NCI-H128 (cell line): ENCODE results near the gene NUDT15.
"Not testable (repeated sequence)": the region's sequence is repeated elsewhere in the genome, so short reads cannot be mapped to it uniquely, and the experiment has no call there.

Source experiments
- DNase-seq: peaks from one replicate; lab custom pipeline; 2025; ENCODE audit not compliant: unreplicated experiment; lab: John Stamatoyannopoulos, UW

The NUDT15 gene

DNA sequence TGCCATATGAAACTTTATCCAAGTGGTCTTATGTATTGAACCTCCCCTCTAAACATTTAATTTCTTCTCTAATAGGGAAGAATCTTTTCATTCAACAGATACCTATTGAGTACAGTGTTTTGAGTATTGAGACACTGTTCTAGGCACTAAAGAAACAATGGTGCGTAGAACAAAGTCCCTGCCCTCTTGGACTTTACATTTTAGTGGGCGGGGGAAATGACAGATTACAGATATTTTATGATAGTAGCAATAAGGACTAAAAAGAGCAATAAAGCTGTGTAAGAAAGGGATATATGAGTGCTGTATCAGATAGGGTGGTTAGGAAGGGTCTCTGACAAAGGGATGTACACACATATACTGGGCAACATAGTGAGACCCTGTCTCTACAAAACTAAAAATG, 5.4 kb downstream of the NUDT15 start:
- DNase-seq: no peak

DNA sequence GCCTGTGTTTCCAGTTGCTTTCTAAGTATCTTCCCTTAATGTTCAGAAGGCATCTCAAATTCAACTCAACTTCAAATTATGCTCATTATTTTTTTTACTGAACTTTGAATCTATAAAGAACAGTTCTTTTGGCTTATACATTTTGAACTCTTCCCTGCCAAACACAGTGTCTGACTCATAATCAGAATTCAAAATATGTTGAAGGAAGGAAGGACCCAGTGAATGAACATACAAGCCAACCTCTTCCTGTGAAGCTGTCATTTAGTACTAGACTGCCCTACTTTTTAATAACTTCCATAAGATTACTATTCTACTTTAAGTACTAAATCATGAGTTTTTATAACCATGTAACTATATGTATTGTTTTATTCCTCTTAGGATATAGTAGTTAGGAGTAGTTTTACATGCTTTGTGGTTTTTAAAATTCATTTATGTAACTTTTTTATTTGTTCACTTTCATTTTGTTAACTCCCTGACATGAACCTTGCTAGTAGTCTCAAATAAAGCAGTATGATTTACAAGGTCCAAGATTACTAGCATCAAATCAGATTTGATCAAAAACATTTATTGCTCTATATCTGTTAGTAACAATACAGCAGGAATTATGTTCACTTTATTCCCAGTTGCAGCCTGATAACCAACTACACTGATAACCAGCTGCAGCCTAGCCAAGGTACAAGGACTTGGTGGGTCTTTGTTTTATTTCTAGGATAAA, 6.4 kb downstream of the NUDT15 start:
- DNase-seq: no peak

DNA sequence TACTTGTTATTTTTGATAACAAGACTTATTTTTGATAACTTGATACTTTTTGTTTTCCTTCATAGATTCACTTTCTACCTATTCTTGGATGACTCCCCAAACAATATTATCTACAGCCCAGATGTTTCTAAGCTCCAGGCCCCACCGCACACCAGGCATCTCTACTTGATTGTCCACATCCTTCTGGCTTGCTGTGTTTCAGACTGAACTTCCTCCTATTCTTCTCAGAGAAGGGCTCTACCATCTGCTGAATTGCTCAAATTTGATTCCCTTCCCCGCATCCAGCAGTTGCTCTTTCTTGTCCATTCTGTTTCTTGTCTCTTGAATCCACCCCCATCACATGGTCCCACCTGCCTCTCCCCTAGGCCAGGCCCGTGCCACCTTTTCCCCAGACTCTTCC, 13.0 kb downstream of the NUDT15 start:
- no peak for DNase-seq

DNA sequence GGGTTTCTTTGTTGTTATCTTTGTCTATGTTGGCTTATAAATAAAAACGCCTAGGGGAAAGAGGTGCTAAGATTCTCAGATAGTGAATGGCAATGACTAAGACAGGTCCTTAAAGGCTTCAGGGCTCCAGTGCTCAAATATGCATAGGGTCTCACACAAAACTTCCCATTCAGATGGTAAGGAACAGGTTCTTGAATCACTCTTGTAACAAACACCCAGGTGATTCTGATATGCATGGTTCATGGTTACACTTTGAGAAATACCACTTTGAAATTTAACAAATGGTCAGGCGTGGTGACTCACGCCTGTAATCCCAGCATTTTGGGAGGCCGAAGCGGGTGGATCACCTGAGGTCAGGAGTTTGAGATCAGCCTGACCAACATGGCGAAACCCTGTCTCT, 17.1 kb downstream of the NUDT15 start:
- DNase-seq: no peak

DNA sequence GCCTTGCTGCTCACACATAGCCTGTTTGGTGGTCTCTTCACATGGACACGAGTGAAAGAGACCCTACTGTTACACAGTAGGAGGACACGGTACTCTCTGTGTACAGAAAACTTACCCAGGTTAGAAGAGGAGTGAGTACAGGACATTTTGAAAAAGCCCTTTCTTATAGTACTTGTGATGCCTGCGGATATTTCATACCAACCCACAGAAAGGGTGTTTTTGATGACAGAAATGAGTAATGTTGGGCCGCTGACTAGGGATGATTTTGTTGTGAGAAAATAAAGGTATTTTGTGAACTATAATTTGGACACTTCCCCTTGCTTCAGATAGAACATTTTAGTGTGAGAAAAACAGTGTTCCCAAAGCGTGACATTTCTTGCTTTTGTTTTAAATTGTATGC, 18.2 kb downstream of the NUDT15 start:
- no peak for DNase-seq

DNA sequence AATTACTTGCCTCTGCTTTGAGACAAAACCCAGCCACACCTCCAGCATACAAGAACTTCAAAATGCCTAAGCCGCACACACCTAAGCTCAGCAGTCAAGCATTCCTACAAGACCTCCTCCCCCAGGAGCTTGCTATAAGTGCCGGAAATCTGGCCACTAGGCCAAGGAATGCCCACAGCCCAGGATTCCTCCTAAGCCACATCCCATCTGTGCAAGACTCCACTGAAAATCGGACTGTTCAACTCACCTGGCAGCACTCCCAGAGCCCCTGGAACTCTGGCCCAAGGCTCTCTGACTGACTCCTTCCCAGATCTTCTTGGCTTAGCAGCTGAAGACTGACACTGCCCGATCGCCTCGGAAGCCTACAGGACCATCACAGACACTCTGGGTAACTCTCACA, 21.0 kb downstream of the NUDT15 start:
- DNase-seq: not testable (repeated sequence)

DNA sequence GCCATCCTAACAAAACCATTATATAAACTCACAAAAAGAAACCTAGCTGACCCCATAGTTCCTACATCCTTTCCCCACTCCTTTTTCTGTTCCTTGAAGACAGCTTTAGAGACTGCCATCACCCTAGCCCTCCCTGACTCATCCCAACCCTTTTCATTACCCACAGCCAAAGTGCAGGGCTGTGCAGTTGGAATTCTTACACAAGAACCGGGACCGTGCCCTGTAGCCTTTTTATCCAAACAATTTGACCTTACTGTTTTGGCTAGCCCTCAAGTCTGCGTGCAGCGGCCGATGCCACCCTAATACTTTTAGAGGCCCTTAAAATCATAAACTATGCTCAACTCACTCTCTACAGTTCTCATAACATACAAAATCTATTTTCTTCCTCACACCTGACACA, 22.4 kb downstream of the NUDT15 start:
- not testable (repeated sequence) for DNase-seq

DNA sequence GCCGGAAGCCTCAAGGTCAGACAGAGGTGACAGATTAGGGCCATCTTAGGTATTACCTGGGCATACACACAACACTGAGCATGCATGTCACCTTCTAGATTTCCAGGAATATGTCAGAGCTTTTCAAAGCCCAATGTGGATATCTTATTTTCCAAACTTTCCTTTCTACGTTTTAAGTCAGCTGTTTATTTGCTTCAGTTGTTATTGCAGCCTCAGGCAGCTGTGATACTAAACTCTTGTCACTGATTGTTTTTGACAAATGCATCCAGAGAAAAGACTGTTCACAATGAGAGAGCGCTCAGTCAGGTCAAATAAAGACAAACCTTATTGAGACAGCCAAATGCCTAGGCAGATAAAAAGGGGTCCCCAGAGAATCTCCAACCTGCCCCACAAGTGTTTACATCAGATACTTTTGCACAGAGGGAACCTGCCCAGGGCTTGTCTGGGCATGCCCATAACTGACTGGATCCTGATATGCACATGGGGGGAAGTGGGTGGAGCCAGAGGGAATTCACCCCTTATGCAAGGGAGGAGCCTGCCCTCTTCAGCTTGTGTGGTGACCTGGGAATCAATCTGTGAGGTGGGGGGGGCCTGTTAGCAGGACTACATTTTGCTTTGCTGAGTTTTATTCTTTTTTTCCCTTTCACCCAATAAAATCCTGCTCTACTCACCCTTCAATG, 28.9 kb downstream of the NUDT15 start:
- DNase-seq: no peak

DNA sequence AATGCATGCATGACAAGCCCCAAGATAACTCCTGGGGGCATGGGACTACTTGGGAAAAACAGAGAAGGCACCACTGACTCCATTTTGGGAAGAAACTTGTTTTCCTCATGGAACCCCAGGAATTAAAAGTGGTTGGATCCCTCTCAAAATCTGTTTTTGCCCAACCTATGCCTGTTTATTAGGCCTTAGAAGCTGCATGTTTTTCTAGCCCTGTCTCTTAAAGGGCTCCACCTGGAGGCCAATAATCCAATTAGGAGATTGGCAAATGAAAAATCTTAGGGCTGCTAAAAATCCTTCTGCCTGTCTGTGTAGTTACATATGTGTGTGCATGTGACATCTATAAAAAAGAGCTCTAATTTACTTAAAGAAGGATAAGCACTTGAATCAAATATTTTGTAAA, 30.5 kb downstream of the NUDT15 start:
- DNase-seq: no peak

DNA sequence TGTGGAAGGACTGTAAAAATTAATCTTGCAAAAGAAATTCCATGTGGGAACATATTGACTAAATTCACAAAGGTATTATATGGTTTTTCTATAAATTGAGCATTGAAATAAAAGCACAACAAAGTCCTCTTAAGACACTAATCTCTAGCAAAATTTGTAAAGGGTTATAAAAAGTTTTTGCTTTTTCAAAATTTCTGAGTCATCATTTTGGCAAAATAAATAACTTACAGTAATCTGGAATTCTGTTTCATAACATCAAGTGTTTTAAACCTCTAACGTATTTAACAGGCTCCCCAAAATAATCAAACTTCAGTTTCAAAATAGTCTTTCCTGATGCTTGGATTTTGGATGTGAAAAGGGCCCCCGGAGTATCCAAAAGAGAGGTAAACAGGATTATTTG, 31.4 kb downstream of the NUDT15 start:
- DNase-seq: no peak

DNA sequence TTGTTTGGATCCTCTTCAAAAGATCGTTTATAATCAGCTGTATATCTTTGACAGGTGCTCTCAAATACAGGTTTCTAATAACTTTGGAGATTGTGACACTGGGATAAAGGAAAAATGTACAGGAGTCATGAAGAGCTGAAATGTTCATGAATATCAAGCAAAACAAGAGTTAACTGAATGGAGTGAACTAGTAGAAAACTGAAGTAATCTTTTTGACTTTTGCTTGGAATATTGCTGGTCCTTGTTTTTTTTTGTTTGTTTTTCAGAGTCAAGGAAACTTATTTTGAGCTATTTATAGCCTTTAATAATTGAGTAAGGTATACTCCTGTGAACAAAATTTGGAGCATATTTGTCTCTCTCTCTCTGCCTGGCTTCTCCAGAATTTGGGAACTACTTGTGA, 32.0 kb downstream of the NUDT15 start:
- no peak for DNase-seq

DNA sequence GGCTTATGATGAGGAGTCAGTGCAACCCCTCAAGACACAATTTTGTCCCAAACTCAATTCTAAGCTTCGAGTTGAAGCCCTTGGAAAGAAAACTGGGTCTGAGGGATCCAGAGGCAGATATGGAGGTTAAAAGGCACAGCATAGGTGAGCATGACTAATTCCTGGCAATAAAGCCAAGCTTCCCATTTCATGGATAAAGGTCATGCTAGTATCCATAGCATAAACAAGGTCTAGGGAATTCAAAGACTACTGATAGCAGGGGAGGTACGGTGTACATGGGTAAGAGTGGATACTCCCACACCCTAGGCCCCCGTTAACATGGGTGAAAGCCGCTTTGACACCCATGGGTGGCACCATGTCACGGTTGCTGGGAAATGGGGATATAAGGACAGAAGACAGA, 33.4 kb downstream of the NUDT15 start:
- DNase-seq: no peak

DNA sequence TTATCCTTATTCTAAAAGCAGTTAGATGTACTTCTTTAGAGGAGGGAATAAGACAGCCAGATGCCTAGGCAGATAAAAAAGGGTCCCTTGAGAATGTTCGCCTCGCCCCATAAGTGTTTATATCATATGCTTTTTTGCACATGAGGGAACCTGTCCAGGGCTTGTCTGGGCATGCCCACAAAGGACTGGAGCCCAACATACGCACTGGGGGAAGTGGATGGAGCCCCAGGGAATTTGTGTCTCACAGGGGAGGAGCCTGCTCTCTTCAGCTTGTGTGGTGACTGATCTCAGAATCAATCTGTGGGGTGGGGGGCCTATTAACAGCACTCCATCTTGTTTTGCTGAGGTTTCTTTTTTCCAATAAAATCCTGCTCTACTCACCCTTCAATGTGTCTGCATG, 34.8 kb downstream of the NUDT15 start:
- DNase-seq: no peak

DNA sequence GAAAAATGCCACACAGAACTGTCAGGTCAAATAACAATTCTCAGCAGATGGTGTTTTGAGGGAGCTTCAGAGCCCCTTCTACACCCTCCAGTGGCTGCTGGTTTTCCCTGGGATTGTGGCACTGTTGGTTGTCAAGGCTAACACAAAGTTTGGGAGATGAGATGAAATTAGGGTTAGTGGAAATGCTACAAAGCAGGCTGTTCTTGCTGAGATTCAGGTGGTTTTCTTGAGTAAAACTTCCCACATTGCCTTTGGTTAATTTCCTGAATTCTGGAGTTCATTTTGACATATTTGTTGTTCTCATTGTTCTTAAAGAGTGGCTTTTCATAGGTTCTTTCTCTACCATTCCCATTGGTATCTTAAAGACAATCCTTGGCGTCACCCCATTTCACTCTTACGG, 35.3 kb downstream of the NUDT15 start:
- DNase-seq: no peak

DNA sequence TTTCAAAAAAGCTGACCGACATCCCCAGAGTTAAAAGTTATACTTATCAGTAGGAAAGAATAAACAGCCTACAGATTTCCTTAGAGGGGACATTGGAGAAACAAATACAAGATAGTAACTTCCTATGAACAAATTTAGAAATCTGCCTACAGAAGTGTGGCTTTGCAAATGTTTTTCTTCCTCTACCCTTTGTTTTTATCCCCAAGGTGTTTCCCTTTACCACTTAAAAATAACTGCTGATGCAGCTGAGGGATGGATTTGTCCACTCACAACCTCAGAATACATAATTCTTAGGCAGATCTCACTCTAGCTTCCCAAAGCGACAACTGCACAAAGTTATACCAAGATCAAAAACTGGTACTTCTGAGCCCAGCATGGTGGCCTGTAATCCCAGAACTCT, 36.5 kb downstream of the NUDT15 start:
- no peak for DNase-seq

DNA sequence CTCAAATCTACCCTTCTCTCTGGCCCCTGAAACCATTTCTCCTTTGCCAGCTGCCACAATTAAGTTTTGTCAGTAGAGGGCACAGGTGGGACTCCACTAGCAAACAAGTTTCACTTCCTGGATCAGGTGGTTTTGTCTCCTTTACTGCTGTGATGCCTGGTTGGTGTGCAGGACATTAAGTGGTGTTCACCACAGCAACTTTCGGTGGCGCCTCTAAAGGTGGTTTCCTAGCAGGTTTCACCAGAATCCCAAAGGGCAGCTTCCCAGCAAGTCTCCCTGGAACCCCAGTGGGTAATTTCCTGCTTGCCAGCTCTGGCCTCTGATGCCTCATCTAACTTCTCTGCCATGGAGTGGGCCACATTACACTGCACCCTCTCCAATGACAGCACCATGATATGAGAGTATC, 40.7 kb downstream of the NUDT15 start:
- DNase-seq: no peak

DNA sequence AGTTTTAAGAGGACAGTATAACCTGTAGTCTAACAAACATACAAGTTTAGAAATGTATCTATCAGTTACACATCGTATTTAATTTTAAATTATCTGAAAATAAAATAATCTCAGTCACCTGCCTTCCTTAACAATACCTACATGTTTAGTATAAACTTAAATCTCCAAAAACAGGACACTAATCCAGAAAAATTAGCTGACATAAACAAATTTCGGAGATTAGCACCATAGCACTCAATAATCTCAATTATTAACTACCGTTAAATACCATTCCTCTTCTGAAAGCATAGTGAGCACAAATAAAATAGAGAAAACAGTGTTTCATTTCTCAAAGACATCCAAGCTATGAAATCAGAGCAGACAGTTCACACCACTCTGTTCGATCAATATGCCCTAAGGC, 44.2 kb downstream of the NUDT15 start:
- no peak for DNase-seq

DNA sequence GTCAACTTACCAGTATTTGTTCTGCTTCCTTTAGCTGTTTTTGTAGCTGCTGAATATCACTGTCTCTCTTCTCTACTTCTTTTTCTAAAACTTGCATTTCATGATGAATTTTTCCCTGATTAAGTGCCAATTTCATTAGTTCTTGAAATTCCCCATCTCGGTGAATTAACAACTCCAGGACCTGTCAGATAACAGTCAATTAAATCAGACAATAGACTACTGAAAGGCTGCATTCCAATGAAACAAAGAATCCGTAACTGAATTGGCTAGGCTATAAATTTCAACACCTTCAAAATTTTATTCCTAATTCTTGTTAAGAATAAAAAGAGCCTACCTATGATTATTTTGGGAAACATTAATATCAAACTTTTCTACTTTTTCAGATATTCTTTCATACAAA, 48.7 kb downstream of the NUDT15 start:
- DNase-seq: no peak

DNA sequence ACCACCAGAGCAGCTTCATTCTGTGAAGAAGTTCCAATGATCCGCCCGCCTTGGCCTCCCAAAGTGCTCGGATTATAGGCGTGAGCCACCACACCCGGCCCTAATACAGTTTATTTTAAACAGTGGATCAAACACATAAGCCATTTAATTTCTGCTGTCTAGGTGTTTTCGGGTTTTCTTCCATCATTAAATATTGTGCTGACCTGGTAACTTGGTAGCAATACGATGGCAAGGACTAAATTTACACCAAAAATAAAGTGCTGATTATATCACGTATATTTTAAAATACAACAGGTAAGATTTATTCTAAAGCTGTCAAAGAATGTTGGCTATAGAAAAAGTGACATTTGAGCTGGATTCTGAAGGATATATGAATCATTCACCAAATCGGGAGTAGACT, 56.1 kb downstream of the NUDT15 start:
- DNase-seq: no peak

DNA sequence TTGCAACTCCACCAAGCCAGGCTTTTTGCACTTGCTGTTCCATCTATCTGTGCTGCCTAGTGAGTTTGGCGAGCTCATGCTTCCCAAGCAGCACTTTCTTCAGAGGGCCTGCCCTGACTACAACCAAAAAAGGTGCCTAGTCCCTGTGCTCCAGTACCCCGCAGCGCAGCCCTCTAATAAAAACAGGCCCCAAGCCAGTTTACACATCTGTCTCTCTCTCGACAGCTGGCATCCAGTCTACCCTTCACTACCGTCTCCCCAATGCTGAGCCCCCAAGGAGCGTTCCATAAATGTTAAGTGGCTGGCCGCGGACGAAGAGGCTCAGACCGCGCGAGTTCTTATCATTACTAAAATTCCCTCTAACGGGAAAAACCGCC, 56.9 kb downstream of the NUDT15 start:
- no peak for DNase-seq

DNA sequence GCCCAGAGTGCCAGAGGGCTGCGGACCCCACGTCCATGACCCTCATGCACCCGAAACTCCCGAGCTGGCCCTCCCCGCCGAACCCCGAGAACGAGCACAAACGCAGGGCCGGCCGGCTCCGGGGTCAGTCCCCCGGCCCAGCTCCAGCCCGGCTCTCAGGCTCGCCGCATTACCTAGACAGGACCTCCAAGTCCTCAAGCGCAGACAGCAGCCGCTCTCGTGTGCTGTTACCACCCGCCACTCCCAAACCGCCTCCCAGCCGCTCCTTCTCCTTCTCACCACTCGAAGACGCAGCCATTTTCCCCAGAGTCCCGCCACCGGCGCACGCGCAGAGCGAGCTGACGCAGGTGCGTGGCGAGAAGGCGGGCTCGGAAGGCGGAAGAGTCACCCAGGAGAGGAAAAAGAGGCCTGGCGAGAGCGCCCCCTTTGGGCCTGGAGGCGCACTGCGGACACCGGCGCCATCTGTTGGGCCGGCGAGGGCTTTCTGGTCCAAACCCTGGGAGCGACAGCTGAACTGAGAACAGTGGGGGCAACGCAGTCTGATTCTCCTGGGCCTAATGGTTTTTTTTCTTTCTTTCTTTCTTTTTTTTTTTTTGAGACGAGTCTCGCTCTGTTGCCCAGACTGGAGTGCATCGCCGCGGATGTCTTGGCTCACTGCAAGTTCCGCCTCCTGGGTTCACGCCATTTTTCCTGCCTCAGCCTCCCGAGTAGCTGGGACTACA, 57.4 kb downstream of the NUDT15 start, which contains the start of gene MED4:
MED4 (minus strand) TSS at position 324 of the 722 bp plus-strand sequence; CDS start at position 298, 26 bp downstream.
- DNase-seq: peak; percentile 87

DNA sequence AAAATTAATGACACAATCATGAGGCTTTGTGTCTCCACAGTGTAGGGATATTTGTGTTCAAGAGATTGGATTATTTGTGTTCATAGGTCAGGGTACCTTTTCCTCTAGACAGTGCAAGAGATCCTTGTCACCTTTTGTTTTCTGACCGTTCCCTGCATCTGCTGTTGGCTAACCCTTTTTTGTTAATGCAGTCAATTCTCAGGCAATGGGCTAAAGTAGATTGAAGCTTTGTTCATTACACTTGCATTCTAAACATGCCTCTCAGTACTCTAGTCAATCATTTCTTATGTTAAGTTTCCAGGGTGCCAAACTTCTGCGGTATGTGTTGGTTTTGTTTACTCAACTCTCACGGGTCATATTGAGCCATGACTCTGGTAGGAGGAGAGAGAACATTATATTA, 59.1 kb downstream of the NUDT15 start:
- no peak for DNase-seq
